ENCODE measurements around the gene TBRG1. TPM values are rescaled to one million over a fixed set of nuclear protein-coding genes. Genes with fewer than 3 reads are reported as not detected.

TBRG1 gene
- total and polyA plus RNA-seq, 5 donors from 2014 or later = 30.3 to 60.7 (median 40.8) TPM

GRCh38 chr11:124623861-124624525 is 1.3 kb downstream of the TBRG1 start:
- no peaks in the 10 kb centered on the region for H3K9me3 Mint-ChIP-seq
- peaks cover 23 to 58% (median 37%) of the 10 kb centered on the region in 4 donors for H3K4me1 Mint-ChIP-seq
- DNase-seq = no peak
- Histone ChIP-seq H3K36me3 (ENCODE audit: control insufficient read depth, insufficient read depth, low read length) (peaks cover 30% of the 10 kb centered on the region), H3K27ac (ENCODE audit: insufficient read depth, low read length, poor library complexity, severe bottlenecking) (no peak overlapping the region), H3K9me3 (ENCODE audit: control insufficient read depth in 2 of 2, low read length in 2 of 2) (no peaks in the 10 kb centered on the region), H3K4me1 (ENCODE audit: control insufficient read depth, insufficient read depth, low read length, poor library complexity, severe bottlenecking) (peaks cover 14% of the 10 kb centered on the region), H3K27me3 (ENCODE audit: control insufficient read depth, insufficient read depth, low read length) (peaks cover 5% of the 10 kb centered on the region), H3K4me3 (ENCODE audit: low read depth, low read length) (peak overlapping the region; percentile 99)
- peak overlapping the region; percentile 95 to 99 (median 98) for H3K4me3 Mint-ChIP-seq
- H3K27me3 Mint-ChIP-seq = peaks cover 7% of the 10 kb centered on the region
- H3K27ac Mint-ChIP-seq = peak overlapping the region; percentile 40 to 99 (median 98)
- ATAC-seq (ENCODE audit: low read depth in 2 of 2) = no peak
- peaks cover 21% of the 10 kb centered on the region for H3K36me3 Mint-ChIP-seq

GRCh38 chr11:124625504-124626168 is 3.0 kb downstream of the TBRG1 start:
- peaks cover 27% of the 10 kb centered on the region for H3K36me3 Mint-ChIP-seq

GRCh38 chr11:124627546-124627945 is 4.9 kb downstream of the TBRG1 start:
- Mint-ChIP-seq H3K36me3 (peaks cover 46% of the 10 kb centered on the region), H3K27ac (no peak overlapping the region), H3K4me3 (peak overlapping the region in 1 of 4 donors; percentile 3), H3K4me1 (peaks cover 28 to 52% (median 36%) of the 10 kb centered on the region in 4 donors), H3K9me3 (no peaks in the 10 kb centered on the region), H3K27me3 (no peaks in the 10 kb centered on the region)
- Histone ChIP-seq H3K9me3 (ENCODE audit: control insufficient read depth in 2 of 2, low read length in 2 of 2) (no peaks in the 10 kb centered on the region), H3K4me3 (ENCODE audit: low read depth, low read length) (no peak overlapping the region), H3K27me3 (ENCODE audit: control insufficient read depth, insufficient read depth, low read length) (no peaks in the 10 kb centered on the region), H3K27ac (ENCODE audit: insufficient read depth, low read length, poor library complexity, severe bottlenecking) (no peak overlapping the region), H3K36me3 (ENCODE audit: control insufficient read depth, insufficient read depth, low read length) (peaks cover 57% of the 10 kb centered on the region), H3K4me1 (ENCODE audit: control insufficient read depth, insufficient read depth, low read length, poor library complexity, severe bottlenecking) (peaks cover 14% of the 10 kb centered on the region)
- ATAC-seq (ENCODE audit: low read depth in 2 of 2) (no peak), DNase-seq (no peak)

More at GRCh38 chr11:124625504-124626168, 3.0 kb downstream of the TBRG1 start:
- no peaks in the 10 kb centered on the region for H3K27me3 ChIP-seq (ENCODE audit: control insufficient read depth, insufficient read depth, low read length)
- DNase-seq (no peak), ATAC-seq (ENCODE audit: low read depth in 2 of 2) (no peak)
- no peak overlapping the region for H3K27ac ChIP-seq (ENCODE audit: insufficient read depth, low read length, poor library complexity, severe bottlenecking)
- peaks cover 14% of the 10 kb centered on the region for H3K4me1 ChIP-seq (ENCODE audit: control insufficient read depth, insufficient read depth, low read length, poor library complexity, severe bottlenecking)
- H3K9me3 Mint-ChIP-seq = no peaks in the 10 kb centered on the region
- H3K4me1 Mint-ChIP-seq = peaks cover 28 to 61% (median 37%) of the 10 kb centered on the region in 4 donors
- no peaks in the 10 kb centered on the region for H3K9me3 ChIP-seq (ENCODE audit: control insufficient read depth in 2 of 2, low read length in 2 of 2)
- H3K4me3 ChIP-seq (ENCODE audit: low read depth, low read length) = no peak overlapping the region
- peak overlapping the region; percentile 45 to 52 (median 51) for H3K27ac Mint-ChIP-seq
- H3K36me3 ChIP-seq (ENCODE audit: control insufficient read depth, insufficient read depth, low read length) = peaks cover 38% of the 10 kb centered on the region
- peak overlapping the region in 2 of 4 donors; percentile 47 to 48 for H3K4me3 Mint-ChIP-seq
- no peaks in the 10 kb centered on the region for H3K27me3 Mint-ChIP-seq

GRCh38 chr11:124629961-124630360 is 7.3 kb downstream of the TBRG1 start:
- Histone ChIP-seq H3K36me3 (ENCODE audit: control insufficient read depth, insufficient read depth, low read length) (peaks cover 78% of the 10 kb centered on the region), H3K27ac (ENCODE audit: insufficient read depth, low read length, poor library complexity, severe bottlenecking) (no peak overlapping the region), H3K9me3 (ENCODE audit: control insufficient read depth in 2 of 2, low read length in 2 of 2) (no peaks in the 10 kb centered on the region), H3K27me3 (ENCODE audit: control insufficient read depth, insufficient read depth, low read length) (no peaks in the 10 kb centered on the region), H3K4me3 (ENCODE audit: low read depth, low read length) (no peak overlapping the region), H3K4me1 (ENCODE audit: control insufficient read depth, insufficient read depth, low read length, poor library complexity, severe bottlenecking) (no peaks in the 10 kb centered on the region)
- peaks cover 58% of the 10 kb centered on the region for H3K36me3 Mint-ChIP-seq
- no peak for ATAC-seq (ENCODE audit: low read depth in 2 of 2)
- no peak overlapping the region for H3K27ac Mint-ChIP-seq
- DNase-seq = no peak
- peaks cover 13 to 33% (median 24%) of the 10 kb centered on the region in 4 donors for H3K4me1 Mint-ChIP-seq
- no peak overlapping the region for H3K4me3 Mint-ChIP-seq
- no peaks in the 10 kb centered on the region for H3K9me3 Mint-ChIP-seq
- H3K27me3 Mint-ChIP-seq = no peaks in the 10 kb centered on the region

- peaks cover 58% of the 10 kb centered on the region for H3K36me3 Mint-ChIP-seq
Observed at GRCh38 chr11:124633355-124633754, 10.7 kb downstream of the TBRG1 start.

GRCh38 chr11:124635932-124636331 is 13.3 kb downstream of the TBRG1 start:
- peaks cover 47% of the 10 kb centered on the region for H3K36me3 Mint-ChIP-seq

More at GRCh38 chr11:124633355-124633754, 10.7 kb downstream of the TBRG1 start:
- peaks cover 0 to 1% (median 0%) of the 10 kb centered on the region in 7 donors for H3K9me3 Mint-ChIP-seq
- peaks cover 78% of the 10 kb centered on the region for H3K36me3 ChIP-seq (ENCODE audit: control insufficient read depth, insufficient read depth, low read length)
- ATAC-seq (ENCODE audit: low read depth in 2 of 2) = no peak
- H3K27ac Mint-ChIP-seq = no peak overlapping the region
- no peak overlapping the region for H3K27ac ChIP-seq (ENCODE audit: insufficient read depth, low read length, poor library complexity, severe bottlenecking)
- peak in 1 of 3 donors; percentile 5 for DNase-seq
- peaks cover 4 to 10% (median 7%) of the 10 kb centered on the region in 4 donors for H3K4me1 Mint-ChIP-seq
- no peaks in the 10 kb centered on the region for H3K27me3 Mint-ChIP-seq
- no peak overlapping the region for H3K4me3 ChIP-seq (ENCODE audit: low read depth, low read length)
- no peak overlapping the region for H3K4me3 Mint-ChIP-seq
- no peaks in the 10 kb centered on the region for H3K27me3 ChIP-seq (ENCODE audit: control insufficient read depth, insufficient read depth, low read length)
- H3K9me3 ChIP-seq (ENCODE audit: control insufficient read depth in 2 of 2, low read length in 2 of 2) = no peaks in the 10 kb centered on the region
- H3K4me1 ChIP-seq (ENCODE audit: control insufficient read depth, insufficient read depth, low read length, poor library complexity, severe bottlenecking) = no peaks in the 10 kb centered on the region

GRCh38 chr11:124638500-124638899 is 15.8 kb downstream of the TBRG1 start:
- no peak overlapping the region for H3K4me3 ChIP-seq (ENCODE audit: low read depth, low read length)
- Mint-ChIP-seq H3K9me3 (peaks cover 0 to 1% (median 0%) of the 10 kb centered on the region in 7 donors), H3K36me3 (peaks cover 27% of the 10 kb centered on the region), H3K4me1 (no peaks in the 10 kb centered on the region), H3K27me3 (no peaks in the 10 kb centered on the region), H3K27ac (peak overlapping the region in 1 of 3 donors; percentile 47), H3K4me3 (no peak overlapping the region)
- H3K36me3 ChIP-seq (ENCODE audit: control insufficient read depth, insufficient read depth, low read length) = peaks cover 41% of the 10 kb centered on the region
- no peaks in the 10 kb centered on the region for H3K27me3 ChIP-seq (ENCODE audit: control insufficient read depth, insufficient read depth, low read length)
- H3K27ac ChIP-seq (ENCODE audit: insufficient read depth, low read length, poor library complexity, severe bottlenecking) = no peak overlapping the region
- H3K9me3 ChIP-seq (ENCODE audit: control insufficient read depth in 2 of 2, low read length in 2 of 2) = no peaks in the 10 kb centered on the region
- no peaks in the 10 kb centered on the region for H3K4me1 ChIP-seq (ENCODE audit: control insufficient read depth, insufficient read depth, low read length, poor library complexity, severe bottlenecking)
- ATAC-seq (ENCODE audit: low read depth in 2 of 2) (no peak), DNase-seq (no peak)

More at GRCh38 chr11:124635932-124636331, 13.3 kb downstream of the TBRG1 start:
- Histone ChIP-seq H3K27me3 (ENCODE audit: control insufficient read depth, insufficient read depth, low read length) (no peaks in the 10 kb centered on the region), H3K4me1 (ENCODE audit: control insufficient read depth, insufficient read depth, low read length, poor library complexity, severe bottlenecking) (no peaks in the 10 kb centered on the region), H3K9me3 (ENCODE audit: control insufficient read depth in 2 of 2, low read length in 2 of 2) (no peaks in the 10 kb centered on the region), H3K4me3 (ENCODE audit: low read depth, low read length) (no peak overlapping the region), H3K36me3 (ENCODE audit: control insufficient read depth, insufficient read depth, low read length) (peaks cover 67% of the 10 kb centered on the region), H3K27ac (ENCODE audit: insufficient read depth, low read length, poor library complexity, severe bottlenecking) (no peak overlapping the region)
- peak overlapping the region in 1 of 3 donors; percentile 73 for H3K27ac Mint-ChIP-seq
- ATAC-seq (ENCODE audit: low read depth in 2 of 2) (no peak), DNase-seq (no peak)
- H3K4me1 Mint-ChIP-seq = peaks cover 0 to 10% (median 0%) of the 10 kb centered on the region in 4 donors
- no peak overlapping the region for H3K4me3 Mint-ChIP-seq
- peaks cover 0 to 1% (median 0%) of the 10 kb centered on the region in 7 donors for H3K9me3 Mint-ChIP-seq
- H3K27me3 Mint-ChIP-seq = no peaks in the 10 kb centered on the region
